HEK293 (cell line): Measurements from ENCODE around the gene ASCC3.

Experiments used
- CTCF ChIP-seq: fragments of 450-650 bp; formaldehyde crosslinking; IDR thresholded peaks from 2 replicates; pipeline ENCODE4 v1.5.1; 2016; ENCODE audit warnings: missing biosample characterization, missing genetic modification characterization
- ELK4 ChIP-seq: IDR thresholded peaks from 2 replicates; pipeline ENCODE4 v1.6.1; 2011; ENCODE audit warnings: mild to moderate bottlenecking, low read depth, low read length, borderline replicate concordance
- ZBTB11 ChIP-seq: fragments of 450-650 bp; formaldehyde crosslinking; conservative IDR thresholded peaks from 2 replicates; pipeline ENCODE4 v1.5.1; 2016; ENCODE audit warnings: low read depth, missing biosample characterization, missing genetic modification characterization
- ZNF121 ChIP-seq: fragments of 450-650 bp; formaldehyde crosslinking; IDR thresholded peaks from 2 replicates; pipeline ENCODE4 v1.5.1; 2016; ENCODE audit warnings: missing biosample characterization, missing genetic modification characterization
- ZNF707 ChIP-seq: fragments of 450-650 bp; formaldehyde crosslinking; IDR thresholded peaks from 2 replicates; pipeline ENCODE4 v1.5.1; 2016; ENCODE audit warnings: missing biosample characterization, missing genetic modification characterization
- ZNF777 ChIP-seq: fragments of 450-650 bp; formaldehyde crosslinking; IDR thresholded peaks from 2 replicates; pipeline ENCODE4 v1.5.1; 2017; ENCODE audit warnings: missing biosample characterization, missing genetic modification characterization, borderline replicate concordance

- TF ChIP-seq ZNF121 (no peak), ELK4 (no peak), ZNF707 (tag by site-specific recombination) (no peak), CTCF (no peak), ZBTB11 (no peak), ZNF777 (tag by site-specific recombination) (no peak)
These were observed 269.0 kb downstream of the ASCC3 start for GRCh38 chr6:100612094-100612493.
